ENCODE measurements around the gene MYF6.

DNA sequence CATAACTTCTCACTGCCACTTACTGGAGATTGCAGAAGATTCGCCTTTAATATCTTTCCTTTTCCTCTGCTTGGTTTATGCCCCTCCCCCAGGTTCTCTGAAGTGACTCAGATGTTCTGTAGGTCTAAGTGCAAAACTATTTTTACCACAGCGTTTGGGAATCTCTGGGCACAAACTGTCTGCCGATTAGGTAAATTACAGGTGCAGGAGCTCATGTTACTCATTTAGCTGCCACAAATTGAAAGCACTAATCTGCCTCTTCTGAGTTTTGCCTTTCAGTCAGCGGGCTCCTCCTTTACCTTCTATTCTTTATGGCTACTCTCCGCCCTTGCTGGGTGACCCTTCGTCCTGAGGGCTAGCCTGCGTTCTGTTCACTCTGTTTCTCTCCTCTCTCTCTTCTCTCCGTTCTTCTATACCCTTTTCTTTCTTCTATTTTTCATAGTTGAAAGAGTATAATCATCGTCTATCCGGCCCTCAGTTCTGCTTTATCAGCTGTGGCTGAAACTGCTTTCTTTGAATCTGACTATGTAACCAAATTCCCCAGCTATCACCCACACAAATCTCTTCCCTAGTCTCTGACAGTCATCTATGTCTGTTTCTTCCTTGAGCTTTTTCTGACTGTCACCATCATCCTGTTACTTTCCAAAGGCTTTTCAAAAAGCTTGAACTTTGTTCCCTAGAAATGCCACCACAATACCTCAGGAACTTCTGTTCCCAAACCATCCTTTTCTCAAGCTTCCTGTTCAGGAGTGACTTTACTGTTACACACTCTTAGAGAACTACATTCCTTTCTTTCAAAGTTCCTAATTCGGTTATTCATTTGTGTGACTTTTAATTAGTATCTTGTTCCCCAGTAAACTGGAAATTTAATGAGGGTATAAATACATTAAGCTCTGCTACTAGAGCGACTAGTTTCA is 4.3 kb upstream of the MYF6 start:
- TF ChIP-seq, protein P1, sequence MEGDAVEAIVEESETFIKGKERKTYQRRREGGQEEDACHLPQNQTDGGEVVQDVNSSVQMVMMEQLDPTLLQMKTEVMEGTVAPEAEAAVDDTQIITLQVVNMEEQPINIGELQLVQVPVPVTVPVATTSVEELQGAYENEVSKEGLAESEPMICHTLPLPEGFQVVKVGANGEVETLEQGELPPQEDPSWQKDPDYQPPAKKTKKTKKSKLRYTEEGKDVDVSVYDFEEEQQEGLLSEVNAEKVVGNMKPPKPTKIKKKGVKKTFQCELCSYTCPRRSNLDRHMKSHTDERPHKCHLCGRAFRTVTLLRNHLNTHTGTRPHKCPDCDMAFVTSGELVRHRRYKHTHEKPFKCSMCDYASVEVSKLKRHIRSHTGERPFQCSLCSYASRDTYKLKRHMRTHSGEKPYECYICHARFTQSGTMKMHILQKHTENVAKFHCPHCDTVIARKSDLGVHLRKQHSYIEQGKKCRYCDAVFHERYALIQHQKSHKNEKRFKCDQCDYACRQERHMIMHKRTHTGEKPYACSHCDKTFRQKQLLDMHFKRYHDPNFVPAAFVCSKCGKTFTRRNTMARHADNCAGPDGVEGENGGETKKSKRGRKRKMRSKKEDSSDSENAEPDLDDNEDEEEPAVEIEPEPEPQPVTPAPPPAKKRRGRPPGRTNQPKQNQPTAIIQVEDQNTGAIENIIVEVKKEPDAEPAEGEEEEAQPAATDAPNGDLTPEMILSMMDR (IDR thresholded peaks at IDR 0.05), result no peak
- TF ChIP-seq POLR2A (IDR thresholded peaks at IDR 0.05), result no peak
